RCC 7860 (cell line): ENCODE results near the gene RAB37.

ENCODE experiments used
- DNase-seq: peaks from one replicate; pipeline ENCODE4 v3.0.0-alpha.2; 2015; ENCODE audit warnings: low spot score
- FAIRE-seq: peaks from 2 replicates; lab custom pipeline; 2012; peaks lifted over from hg19 to GRCh38; lab: Jason Lieb, UNC

Gene RAB37

GRCh38 chr17:74776990-74777389 lies 39.9 kb downstream of the RAB37 start:
- DNase-seq (no peak), FAIRE-seq (no peak)

- DNase-seq: no peak
- FAIRE-seq: no peak
Measured at GRCh38 chr17:74777901-74778515, 41.0 kb downstream of the RAB37 start.

GRCh38 chr17:74778960-74779359 lies 41.9 kb downstream of the RAB37 start:
- DNase-seq: no peak
- FAIRE-seq: no peak

- no peak for FAIRE-seq
- DNase-seq: no peak
Measured at GRCh38 chr17:74779501-74779900, 42.4 kb downstream of the RAB37 start.

DNA sequence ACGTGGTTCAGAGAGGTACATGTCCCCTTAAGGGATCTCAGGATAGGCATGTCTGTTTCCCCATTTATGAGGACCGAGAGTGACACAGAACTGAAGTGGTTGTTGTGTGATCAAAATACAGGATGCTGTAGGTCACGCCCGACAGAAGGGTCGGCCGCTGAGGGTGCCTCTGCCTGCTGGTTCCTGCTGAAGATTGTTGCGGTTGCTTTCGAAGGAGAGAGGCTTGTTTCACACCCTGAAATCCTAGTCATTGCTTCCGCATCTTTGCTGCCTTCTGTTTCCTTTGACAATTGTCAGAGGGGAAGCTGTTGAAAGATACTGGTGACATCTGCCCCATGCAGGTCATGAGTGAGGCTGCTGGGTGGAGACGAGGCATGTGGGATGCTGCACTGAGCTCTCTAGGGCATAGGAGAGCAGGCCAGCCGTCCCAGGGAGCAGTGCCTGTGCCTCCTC lies 42.9 kb downstream of the RAB37 start:
- DNase-seq (no peak), FAIRE-seq (no peak)

GRCh38 chr17:74780443-74781238 lies 43.6 kb downstream of the RAB37 start:
- FAIRE-seq (no peak), DNase-seq (peak; percentile 54)

GRCh38 chr17:74782571-74782970 lies 45.5 kb downstream of the RAB37 start:
- FAIRE-seq (no peak), DNase-seq (no peak)

- FAIRE-seq (no peak), DNase-seq (no peak)
Measured at GRCh38 chr17:74784125-74784810, 47.2 kb downstream of the RAB37 start.

- FAIRE-seq: no peak
- no peak for DNase-seq
Measured at GRCh38 chr17:74785096-74785980, 48.3 kb downstream of the RAB37 start.

DNA sequence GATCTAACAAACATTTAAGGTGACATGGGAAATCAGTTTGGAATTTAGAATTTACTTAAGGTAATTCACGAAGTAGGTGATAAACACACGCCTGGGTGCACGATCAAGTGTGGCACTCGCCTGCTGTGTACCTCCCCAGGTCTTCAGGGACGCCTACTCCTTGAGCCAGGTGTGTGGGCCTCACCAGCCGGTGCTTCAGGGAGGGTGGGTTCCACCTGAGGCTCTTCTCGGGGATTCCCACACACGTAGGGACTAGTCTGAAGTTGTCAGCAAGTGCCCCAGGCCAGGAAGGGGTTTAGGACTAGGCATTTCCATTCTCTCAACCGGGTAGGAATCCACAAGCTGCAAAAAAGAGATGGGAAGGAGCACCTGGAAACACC lies 48.9 kb downstream of the RAB37 start:
- FAIRE-seq (no peak), DNase-seq (no peak)

DNA sequence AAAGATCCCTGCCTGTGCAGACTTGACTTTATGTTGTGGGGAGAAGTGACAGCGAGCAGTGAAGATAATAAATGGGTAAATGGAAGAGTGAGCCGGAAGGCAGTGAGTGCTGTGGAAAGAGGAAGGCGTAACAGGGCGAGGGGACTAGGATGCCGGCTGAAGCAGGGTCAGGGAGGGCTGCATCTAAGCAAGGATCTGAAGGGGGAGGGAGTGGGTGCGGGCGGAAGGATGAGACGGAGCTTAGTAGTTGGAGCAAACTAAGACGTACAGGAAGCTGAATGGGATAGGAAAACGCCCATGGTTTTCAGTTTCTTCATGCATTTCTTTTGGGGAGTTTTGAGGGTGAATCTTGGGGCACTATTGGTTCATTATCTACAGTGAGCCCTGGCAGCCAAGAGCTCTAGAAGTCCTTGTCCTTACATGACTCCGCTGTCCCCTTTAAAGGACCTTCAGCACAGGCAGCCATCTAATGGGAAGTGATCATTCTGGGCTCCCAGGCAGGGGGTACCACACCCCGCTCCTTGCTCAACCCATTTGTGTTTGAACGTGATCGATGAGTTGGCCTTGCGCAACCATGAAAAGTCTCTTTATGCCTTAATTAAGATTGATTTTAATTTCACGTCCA lies 49.5 kb downstream of the RAB37 start:
- no peak for DNase-seq

GRCh38 chr17:74790161-74791058 lies 53.4 kb downstream of the RAB37 start:
- DNase-seq (no peak), FAIRE-seq (no peak)

More for the DNA sequence above, 49.5 kb downstream of the RAB37 start:
- FAIRE-seq: no peak

DNA sequence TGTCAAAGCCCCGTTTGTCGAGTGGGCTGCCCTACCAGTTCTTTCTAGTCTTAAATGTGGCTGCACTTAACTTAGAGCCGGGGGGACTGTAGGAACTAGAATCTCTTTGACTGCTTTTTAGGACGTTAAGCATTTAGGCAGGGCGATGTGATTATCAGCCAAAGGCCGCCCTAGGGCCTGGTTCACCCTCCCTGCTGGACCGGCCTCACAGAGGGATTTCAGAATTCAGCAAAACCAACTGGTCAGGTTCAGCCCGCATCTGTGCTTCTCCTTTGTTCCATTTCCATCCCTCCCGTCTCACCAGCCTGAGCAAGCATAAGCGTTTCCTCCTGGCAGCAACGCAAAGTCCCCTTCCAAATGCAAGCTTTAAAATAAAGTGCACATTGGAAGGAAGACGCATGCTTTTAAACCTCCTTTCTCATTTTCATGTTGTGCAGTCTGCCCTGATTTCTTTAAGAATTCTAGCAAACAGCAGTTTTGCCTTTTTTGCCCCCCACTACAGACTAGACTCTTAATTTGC lies 55.6 kb downstream of the RAB37 start:
- DNase-seq (no peak), FAIRE-seq (no peak)

DNA sequence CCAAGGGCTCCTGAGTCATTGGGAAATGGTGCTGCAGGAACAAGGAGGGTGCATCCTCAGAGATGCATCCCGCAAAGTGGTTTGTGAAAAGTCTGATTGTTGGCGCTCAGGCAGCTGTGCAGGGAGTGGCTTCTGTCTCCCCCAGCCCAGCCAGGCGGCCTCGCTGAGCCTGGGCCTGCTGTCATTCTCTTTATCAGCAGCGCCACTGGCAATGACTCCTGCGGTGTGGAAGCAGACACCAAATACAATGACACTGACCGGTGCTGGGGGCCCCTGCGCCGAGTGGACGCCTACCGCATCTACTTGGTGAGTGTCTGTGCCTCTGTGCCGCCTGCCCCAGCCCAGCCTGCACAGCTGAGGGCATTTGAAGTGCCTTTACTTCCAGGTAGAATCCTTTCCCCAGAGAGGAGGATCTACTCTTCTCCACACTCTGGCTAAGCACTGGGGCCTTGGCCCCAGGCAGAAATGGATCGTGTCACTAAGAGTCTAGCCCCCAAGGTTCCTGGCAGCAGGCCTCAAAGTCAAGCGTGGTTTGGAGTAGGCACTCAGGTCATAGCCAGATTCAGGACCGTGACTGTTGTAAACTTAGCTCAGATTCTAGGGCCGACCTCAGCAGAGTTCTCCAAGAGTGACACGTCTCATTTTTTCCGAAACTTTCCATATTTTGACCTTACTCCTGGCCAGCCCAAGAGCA lies 58.4 kb downstream of the RAB37 start:
- FAIRE-seq (no peak), DNase-seq (no peak)

- DNase-seq (no peak), FAIRE-seq (no peak)
Measured at GRCh38 chr17:74796211-74796610, 59.2 kb downstream of the RAB37 start.

- DNase-seq: no peak
- no peak for FAIRE-seq
Measured at GRCh38 chr17:74796866-74797265, 59.8 kb downstream of the RAB37 start.
